ENCODE results near the gene HSPA2. TPM values are rescaled to one million over a fixed set of nuclear protein-coding genes. Genes with fewer than 3 reads are reported as not detected.

The HSPA2 gene
- total RNA-seq, 4 donors from 2014 or later, result 103 to 165 (median 138) TPM

- intact Hi-C loops (cut with DNase I; ENCODE audit: low total_unique reads), result no loop called here
- H3K4me3 ChIP-seq (ENCODE audit: low read depth, poor library complexity, severe bottlenecking), result no peak overlapping the region
- TF ChIP-seq CTCF (IDR thresholded peaks at IDR 0.05) (no peak), POLR2A (IDR thresholded peaks at IDR 0.05) (no peak)
- WGBS, 2 donors, result 90% methylated on average over 4 of the region's 4 CpGs
- DNase-seq (ENCODE audit: low spot score in 2 of 2), result no peak
Observed at GRCh38 chr14:64518229-64518628, 22.3 kb upstream of the HSPA2 start.

- no peak overlapping the region for H3K4me3 ChIP-seq (ENCODE audit: low read depth, poor library complexity, severe bottlenecking)
- 92 to 94% methylated on average over 4 of the region's 4 CpGs for WGBS, 2 donors
- no peak for DNase-seq (ENCODE audit: low spot score in 2 of 2)
- no peak for TF ChIP-seq CTCF (IDR thresholded peaks at IDR 0.05)
- TF ChIP-seq POLR2A (IDR thresholded peaks at IDR 0.05), result no peak
- intact Hi-C loops (cut with DNase I; ENCODE audit: low total_unique reads), result no loop called here
Observed at GRCh38 chr14:64520699-64521098, 19.8 kb upstream of the HSPA2 start.

- no peak overlapping the region for H3K4me3 ChIP-seq (ENCODE audit: low read depth, poor library complexity, severe bottlenecking)
- intact Hi-C loops (cut with DNase I; ENCODE audit: low total_unique reads), result no loop called here
- no peak for DNase-seq (ENCODE audit: low spot score in 2 of 2)
- 83 to 87% methylated on average over 9 of the region's 9 CpGs for WGBS, 2 donors
- TF ChIP-seq POLR2A (IDR thresholded peaks at IDR 0.05) (no peak), CTCF (IDR thresholded peaks at IDR 0.05) (no peak)
Observed at GRCh38 chr14:64522591-64523355, 17.8 kb upstream of the HSPA2 start.

- TF ChIP-seq POLR2A (IDR thresholded peaks at IDR 0.05), result no peak
- no peak for TF ChIP-seq CTCF (IDR thresholded peaks at IDR 0.05)
- intact Hi-C loops (cut with DNase I; ENCODE audit: low total_unique reads), result no loop called here
- no peak for DNase-seq (ENCODE audit: low spot score in 2 of 2)
- 90 to 98% methylated on average over 2 of the region's 2 CpGs for WGBS, 2 donors
- H3K4me3 ChIP-seq (ENCODE audit: low read depth, poor library complexity, severe bottlenecking), result no peak overlapping the region
Observed at GRCh38 chr14:64525354-64525753, 15.2 kb upstream of the HSPA2 start.

GRCh38 chr14:64531567-64531966 is 9.0 kb upstream of the HSPA2 start:
- no peak for TF ChIP-seq POLR2A (IDR thresholded peaks at IDR 0.05)
- no peak for TF ChIP-seq CTCF (IDR thresholded peaks at IDR 0.05)
- no peak for DNase-seq (ENCODE audit: low spot score in 2 of 2)
- intact Hi-C loops (cut with DNase I; ENCODE audit: low total_unique reads), result no loop called here
- H3K4me3 ChIP-seq (ENCODE audit: low read depth, poor library complexity, severe bottlenecking), result no peak overlapping the region
- WGBS, 2 donors, result 60 to 78% methylated on average over 2 of the region's 2 CpGs
